ENCODE results near the gene STXBP5.

Gene STXBP5

DNA sequence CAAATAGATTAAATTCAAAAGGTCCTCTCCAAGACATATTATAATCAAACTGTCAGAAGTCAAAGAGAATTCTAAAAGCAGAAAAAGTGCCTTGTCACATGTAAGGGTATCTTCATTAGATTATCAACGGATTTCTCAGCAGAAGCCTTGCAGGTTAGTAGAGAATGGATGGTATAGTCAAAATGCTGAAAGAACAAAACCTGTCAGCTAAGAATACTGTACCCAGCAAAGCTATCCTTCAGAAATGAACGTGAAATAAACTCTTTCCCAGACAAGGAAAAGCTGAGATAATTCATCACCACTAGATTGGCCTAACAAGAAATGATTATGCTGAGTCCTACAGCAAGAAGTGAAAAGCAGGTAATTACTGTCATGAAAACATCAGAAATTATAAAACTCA, 92.9 kb downstream of the STXBP5 start:
- DNase-seq (ENCODE audit: low read depth in 2 of 2), result no peak
- TF ChIP-seq, protein P1, sequence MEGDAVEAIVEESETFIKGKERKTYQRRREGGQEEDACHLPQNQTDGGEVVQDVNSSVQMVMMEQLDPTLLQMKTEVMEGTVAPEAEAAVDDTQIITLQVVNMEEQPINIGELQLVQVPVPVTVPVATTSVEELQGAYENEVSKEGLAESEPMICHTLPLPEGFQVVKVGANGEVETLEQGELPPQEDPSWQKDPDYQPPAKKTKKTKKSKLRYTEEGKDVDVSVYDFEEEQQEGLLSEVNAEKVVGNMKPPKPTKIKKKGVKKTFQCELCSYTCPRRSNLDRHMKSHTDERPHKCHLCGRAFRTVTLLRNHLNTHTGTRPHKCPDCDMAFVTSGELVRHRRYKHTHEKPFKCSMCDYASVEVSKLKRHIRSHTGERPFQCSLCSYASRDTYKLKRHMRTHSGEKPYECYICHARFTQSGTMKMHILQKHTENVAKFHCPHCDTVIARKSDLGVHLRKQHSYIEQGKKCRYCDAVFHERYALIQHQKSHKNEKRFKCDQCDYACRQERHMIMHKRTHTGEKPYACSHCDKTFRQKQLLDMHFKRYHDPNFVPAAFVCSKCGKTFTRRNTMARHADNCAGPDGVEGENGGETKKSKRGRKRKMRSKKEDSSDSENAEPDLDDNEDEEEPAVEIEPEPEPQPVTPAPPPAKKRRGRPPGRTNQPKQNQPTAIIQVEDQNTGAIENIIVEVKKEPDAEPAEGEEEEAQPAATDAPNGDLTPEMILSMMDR (IDR thresholded peaks at IDR 0.05; ENCODE audit: low read depth, low read length), result no peak
- no peak overlapping the region for H3K4me3 ChIP-seq (replicated peaks in 1 of 2; ENCODE audit: low read depth in 2 of 2, low read length in 2 of 2)

DNA sequence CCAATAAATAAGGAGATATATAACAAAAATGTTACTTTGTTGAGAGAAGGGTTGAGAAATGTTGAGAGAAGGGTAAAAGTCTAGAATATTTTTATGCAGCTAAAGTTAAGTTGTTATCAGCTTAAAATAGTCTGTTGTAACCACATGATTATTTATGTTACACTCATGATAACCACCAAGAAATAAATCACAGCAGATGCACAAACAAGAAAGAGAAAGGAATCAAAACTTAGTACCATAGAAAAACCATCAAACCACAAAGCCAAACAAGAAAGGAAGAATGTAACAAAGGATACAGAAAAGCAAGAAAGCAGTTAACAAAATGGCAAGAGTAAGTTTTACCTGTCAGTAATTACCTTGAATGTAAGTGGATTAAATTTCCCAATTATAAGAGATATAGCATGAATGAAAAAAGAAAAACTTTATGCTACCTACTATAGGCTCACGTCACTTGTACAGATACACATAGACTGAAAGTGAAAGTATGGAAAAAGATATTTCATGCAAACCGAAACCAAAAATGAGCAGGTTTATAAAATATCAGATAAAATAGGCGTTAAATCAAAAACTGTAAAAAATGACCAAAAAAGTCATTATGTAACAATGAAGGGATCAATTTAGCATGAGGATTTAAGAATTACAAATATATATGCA, 93.6 kb downstream of the STXBP5 start:
- no peak for DNase-seq (ENCODE audit: low read depth in 2 of 2)
- TF ChIP-seq, protein P1 (IDR thresholded peaks at IDR 0.05; ENCODE audit: low read depth, low read length), result no peak
- H3K4me3 ChIP-seq (replicated peaks in 1 of 2; ENCODE audit: low read depth in 2 of 2, low read length in 2 of 2), result no peak overlapping the region

DNA sequence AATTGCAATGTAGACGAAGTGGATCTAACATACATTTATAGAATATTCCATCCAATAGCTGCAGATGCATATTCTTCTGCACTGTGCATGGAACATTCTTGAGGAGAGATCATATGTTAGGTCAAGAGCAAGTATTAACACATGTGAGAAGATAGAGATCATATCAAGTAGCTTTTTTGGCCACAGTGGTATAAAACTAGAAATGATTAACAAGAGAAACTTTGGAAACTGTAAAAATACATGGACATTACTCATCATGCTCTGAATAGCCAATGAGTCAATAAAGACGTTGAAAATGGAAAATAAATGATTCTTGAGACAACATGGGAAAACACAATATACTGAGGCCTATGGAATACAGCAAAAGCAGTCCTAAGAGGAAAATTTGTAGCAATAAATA, 94.2 kb downstream of the STXBP5 start:
- TF ChIP-seq, protein P1 (IDR thresholded peaks at IDR 0.05; ENCODE audit: low read depth, low read length), result no peak
- peak in 1 of 2 donors; percentile 51 for DNase-seq (ENCODE audit: low read depth in 2 of 2)
- no peak overlapping the region for H3K4me3 ChIP-seq (replicated peaks in 1 of 2; ENCODE audit: low read depth in 2 of 2, low read length in 2 of 2)

DNA sequence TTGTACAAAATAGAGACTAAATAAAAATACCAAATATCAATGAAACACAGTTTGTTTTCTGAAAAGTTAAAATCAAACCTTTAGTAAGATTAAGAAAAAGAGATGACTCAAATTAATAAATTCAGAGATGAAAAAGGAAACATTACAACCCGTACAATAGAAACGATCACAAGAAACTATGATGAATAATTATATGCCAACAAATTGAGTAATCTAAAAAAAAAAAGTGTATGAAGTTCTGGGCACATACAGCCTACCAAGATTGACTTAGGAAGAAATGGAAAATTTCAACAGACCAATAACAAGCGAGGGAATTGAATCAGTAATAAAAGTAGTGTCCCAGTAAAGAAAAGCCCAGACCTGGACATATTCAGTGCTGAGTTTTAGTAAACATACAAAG, 94.8 kb downstream of the STXBP5 start:
- TF ChIP-seq, protein P1 (IDR thresholded peaks at IDR 0.05; ENCODE audit: low read depth, low read length), result no peak
- no peak overlapping the region for H3K4me3 ChIP-seq (replicated peaks in 1 of 2; ENCODE audit: low read depth in 2 of 2, low read length in 2 of 2)
- no peak for DNase-seq (ENCODE audit: low read depth in 2 of 2)

DNA sequence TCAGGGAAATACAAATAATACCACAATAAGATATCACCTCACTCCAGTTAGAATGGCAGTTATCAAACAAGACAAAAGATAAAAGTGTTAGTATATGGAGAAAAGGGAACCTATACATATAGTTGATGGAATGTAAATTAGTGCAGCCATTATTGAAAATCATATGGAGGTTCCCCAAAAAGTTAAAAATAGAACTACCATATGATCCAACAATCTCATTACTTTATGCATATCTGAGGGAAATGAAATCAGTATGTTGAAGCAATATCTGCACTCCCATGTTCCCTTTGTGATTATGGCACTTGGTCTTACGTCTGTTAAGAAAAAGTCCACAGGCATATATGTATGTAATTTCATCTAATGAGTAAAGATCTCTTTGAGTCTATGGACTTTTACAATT, 96.9 kb downstream of the STXBP5 start:
- H3K4me3 ChIP-seq (replicated peaks in 1 of 2; ENCODE audit: low read depth in 2 of 2, low read length in 2 of 2), result no peak overlapping the region
- TF ChIP-seq, protein P1 (IDR thresholded peaks at IDR 0.05; ENCODE audit: low read depth, low read length), result no peak
- no peak for DNase-seq (ENCODE audit: low read depth in 2 of 2)

DNA sequence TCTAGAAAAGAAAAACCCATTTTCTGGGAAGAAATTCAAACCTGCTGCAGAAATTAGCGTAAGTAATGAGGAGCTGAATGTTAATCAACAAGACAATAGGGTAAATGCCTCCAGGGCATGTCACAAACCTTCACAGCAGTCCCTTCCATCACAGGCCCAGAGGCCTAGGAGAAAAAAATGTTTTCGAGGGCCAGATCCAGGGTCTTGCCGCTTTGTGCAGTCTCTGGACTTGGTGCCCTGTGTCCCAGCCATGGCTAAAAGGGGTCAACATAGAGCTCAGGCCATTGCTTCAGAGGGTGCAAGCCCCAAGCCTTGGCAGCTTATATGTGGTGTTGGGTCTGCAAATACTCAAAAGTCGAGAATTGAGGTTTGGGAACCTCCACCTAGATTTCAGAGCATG, 99.8 kb downstream of the STXBP5 start:
- no peak overlapping the region for H3K4me3 ChIP-seq (replicated peaks in 1 of 2; ENCODE audit: low read depth in 2 of 2, low read length in 2 of 2)
- TF ChIP-seq, protein P1 (IDR thresholded peaks at IDR 0.05; ENCODE audit: low read depth, low read length), result no peak
- DNase-seq (ENCODE audit: low read depth in 2 of 2), result no peak

DNA sequence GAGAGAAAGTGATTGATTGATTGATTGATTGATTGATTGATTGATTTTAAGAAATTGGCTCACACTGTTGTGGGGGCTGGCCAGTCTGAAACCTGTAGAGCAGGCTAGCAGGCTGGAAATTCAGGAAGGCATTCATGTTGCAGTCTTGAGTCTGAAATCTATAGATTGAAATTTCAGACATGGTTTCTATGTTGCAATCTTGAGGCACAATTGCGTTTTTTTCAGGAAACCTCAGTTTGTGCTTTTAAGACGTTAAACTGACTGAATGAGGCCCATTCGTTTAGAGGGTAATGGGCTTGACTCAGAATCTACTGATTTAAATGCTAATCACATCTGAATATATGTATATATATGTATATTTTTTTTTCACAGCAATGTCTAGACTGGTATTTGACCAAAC, 106.3 kb downstream of the STXBP5 start:
- TF ChIP-seq, protein P1 (IDR thresholded peaks at IDR 0.05; ENCODE audit: low read depth, low read length), result no peak
- H3K4me3 ChIP-seq (replicated peaks in 1 of 2; ENCODE audit: low read depth in 2 of 2, low read length in 2 of 2), result no peak overlapping the region
- DNase-seq (ENCODE audit: low read depth in 2 of 2), result no peak
